Activated B cell treated with CpG ODN at 0.5 μM for 24 hours (primary cell): ENCODE data around the gene LRRTM2. TPM values are rescaled to one million over a fixed set of nuclear protein-coding genes. Genes with fewer than 3 reads are reported as not detected.
"Not testable (repeated sequence)": the region's sequence is repeated elsewhere in the genome, so short reads cannot be mapped to it uniquely, and the experiment has no call there.

Experiments used
- ATAC-seq: fragments of 200-7000 bp; cut with Tn5 transposase; one replicate; pipeline ENCODE4 v1.10.0; 2021; ENCODE audit warnings: low read depth, mild to moderate bottlenecking, moderate library complexity
- CTCF ChIA-PET: fragments of 350-600 bp; sonication (Branson Sonifier 250); formaldehyde crosslinking; loops from one replicate; lab custom pipeline; 2021; ENCODE audit warnings: antibody characterized with exemption; lab: Charles Lee
- POLR2A ChIA-PET: fragments of 350-600 bp; sonication (Branson Sonifier 250); formaldehyde crosslinking; loops from one replicate; lab custom pipeline; 2021; ENCODE audit warnings: antibody characterized with exemption; lab: Charles Lee
- DNase-seq: peaks from one replicate; pipeline ENCODE4 v3.0.0; 2022
- H3K27ac Mint-ChIP-seq: one replicate; pipeline ENCODE4 v1.8.0; 2020; ENCODE audit warnings: mixed read lengths
- H3K27me3 Mint-ChIP-seq: one replicate; pipeline ENCODE4 v1.8.0; 2021; ENCODE audit warnings: mixed read lengths
- H3K36me3 Mint-ChIP-seq: one replicate; pipeline ENCODE4 v1.8.0; 2021; ENCODE audit warnings: low read depth, mixed read lengths
- H3K4me1 Mint-ChIP-seq: one replicate; pipeline ENCODE4 v1.8.0; 2021; ENCODE audit warnings: mixed read lengths
- H3K4me3 Mint-ChIP-seq: one replicate; pipeline ENCODE4 v1.8.0; 2020; ENCODE audit warnings: mild to moderate bottlenecking, mixed read lengths
- H3K9me3 Mint-ChIP-seq: one replicate; pipeline ENCODE4 v1.8.0; 2020; ENCODE audit warnings: mixed read lengths
- intact Hi-C: fragments of 100-400 bp; cut with micrococcal nuclease; formaldehyde crosslinking; loops from one replicate; pipeline ENCODE4 v1.15.1; 2024
- total RNA-seq: library from RNA; stranded (reverse); gene quantifications from 2 replicates; pipeline ENCODE4 v1.2.3, GENCODE V29; 2022
- TF ChIP-seq, protein P1 (sequence below): fragments of 200-600 bp; IDR thresholded peaks from one replicate; pipeline ENCODE4 v1.8.0; 2022; ENCODE audit warnings: antibody characterized with exemption, mild to moderate bottlenecking

The LRRTM2 gene, protein sequence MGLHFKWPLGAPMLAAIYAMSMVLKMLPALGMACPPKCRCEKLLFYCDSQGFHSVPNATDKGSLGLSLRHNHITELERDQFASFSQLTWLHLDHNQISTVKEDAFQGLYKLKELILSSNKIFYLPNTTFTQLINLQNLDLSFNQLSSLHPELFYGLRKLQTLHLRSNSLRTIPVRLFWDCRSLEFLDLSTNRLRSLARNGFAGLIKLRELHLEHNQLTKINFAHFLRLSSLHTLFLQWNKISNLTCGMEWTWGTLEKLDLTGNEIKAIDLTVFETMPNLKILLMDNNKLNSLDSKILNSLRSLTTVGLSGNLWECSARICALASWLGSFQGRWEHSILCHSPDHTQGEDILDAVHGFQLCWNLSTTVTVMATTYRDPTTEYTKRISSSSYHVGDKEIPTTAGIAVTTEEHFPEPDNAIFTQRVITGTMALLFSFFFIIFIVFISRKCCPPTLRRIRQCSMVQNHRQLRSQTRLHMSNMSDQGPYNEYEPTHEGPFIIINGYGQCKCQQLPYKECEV
- 0.07 and 0.29 TPM in 2 replicates for total RNA-seq

DNA sequence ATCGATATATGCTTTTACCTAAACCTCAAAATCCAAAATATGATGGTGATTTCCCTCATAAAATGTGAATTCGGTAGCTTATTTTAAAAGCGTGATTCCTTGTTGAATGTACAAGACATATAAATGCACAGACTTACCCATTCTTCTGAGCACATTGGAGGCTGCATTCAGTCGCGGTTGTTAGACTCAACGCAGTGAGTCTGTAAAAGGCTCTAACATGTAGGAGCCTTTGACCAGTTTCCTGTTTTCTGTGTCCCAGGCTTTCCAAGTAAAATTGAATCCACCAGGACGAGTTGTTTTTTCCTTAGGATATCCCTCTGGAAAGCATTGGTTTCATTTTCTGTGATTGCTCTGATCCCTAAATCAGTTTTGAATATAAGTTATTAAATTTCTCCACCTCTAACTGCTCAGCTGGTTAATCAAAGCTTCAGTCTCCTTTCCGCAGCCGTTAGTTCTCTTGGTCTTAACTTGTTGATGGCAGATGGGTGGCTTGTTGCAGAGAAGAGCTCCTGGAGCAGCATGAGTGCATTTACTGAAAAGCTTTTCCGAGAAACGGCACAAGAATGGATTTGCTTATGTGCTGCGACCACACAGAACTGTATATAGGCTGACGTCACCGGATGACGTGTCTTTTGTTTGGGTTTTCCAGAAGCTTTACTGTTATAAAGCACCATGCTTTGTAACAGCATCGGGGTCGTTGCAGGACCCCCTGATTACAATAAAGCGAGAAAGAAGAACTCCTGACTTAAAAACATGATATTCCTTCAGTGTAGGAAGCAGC, at the start of gene LRRTM2:
LRRTM2 (minus strand) TSS at position 565 of the 781 bp plus-strand sequence; CDS start at position 141, 424 bp downstream.
- H3K4me1 Mint-ChIP-seq = no peaks in the 10 kb centered on the region
- H3K27ac Mint-ChIP-seq = no peak within 1 kb of the TSS
- no peaks in the 10 kb centered on the region for H3K27me3 Mint-ChIP-seq
- H3K36me3 Mint-ChIP-seq = peaks cover 13% of the 10 kb centered on the region
- no peak for DNase-seq
- CTCF ChIA-PET = no interaction called here
- peaks cover 4% of the 10 kb centered on the region for H3K9me3 Mint-ChIP-seq
- intact Hi-C loops = no loop called here
- TF ChIP-seq, protein P1, sequence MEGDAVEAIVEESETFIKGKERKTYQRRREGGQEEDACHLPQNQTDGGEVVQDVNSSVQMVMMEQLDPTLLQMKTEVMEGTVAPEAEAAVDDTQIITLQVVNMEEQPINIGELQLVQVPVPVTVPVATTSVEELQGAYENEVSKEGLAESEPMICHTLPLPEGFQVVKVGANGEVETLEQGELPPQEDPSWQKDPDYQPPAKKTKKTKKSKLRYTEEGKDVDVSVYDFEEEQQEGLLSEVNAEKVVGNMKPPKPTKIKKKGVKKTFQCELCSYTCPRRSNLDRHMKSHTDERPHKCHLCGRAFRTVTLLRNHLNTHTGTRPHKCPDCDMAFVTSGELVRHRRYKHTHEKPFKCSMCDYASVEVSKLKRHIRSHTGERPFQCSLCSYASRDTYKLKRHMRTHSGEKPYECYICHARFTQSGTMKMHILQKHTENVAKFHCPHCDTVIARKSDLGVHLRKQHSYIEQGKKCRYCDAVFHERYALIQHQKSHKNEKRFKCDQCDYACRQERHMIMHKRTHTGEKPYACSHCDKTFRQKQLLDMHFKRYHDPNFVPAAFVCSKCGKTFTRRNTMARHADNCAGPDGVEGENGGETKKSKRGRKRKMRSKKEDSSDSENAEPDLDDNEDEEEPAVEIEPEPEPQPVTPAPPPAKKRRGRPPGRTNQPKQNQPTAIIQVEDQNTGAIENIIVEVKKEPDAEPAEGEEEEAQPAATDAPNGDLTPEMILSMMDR = no peak
- H3K4me3 Mint-ChIP-seq = no peak within 1 kb of the TSS
- POLR2A ChIA-PET = interaction anchor here (0.6 kb wide), 1 partner anchor 42 kb away, joined by 3 read pairs; no protein-coding TSS in a partner anchor
- ATAC-seq = no peak

DNA sequence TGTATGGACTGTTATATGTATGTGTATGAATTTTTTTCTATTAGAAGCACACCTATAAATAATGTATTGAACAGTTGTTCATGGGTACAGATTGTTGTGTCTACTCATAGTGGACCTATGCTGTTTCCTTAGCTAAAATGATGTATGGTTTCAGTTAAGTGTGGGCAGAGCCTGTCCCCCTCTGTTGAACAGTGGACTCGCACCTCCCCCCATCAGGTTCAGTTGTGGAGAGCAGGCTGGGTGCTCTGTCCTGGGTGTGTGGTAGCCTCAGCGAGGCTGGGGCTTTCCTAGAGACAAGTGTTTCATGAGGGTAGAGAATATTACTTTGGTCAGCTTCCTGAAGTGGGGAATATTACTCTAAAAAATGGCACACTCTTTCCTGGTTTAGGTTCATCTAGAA, 47.4 kb upstream of the LRRTM2 start:
- DNase-seq = no peak
- Mint-ChIP-seq H3K9me3 (no peaks in the 10 kb centered on the region), H3K36me3 (peaks cover 66% of the 10 kb centered on the region), H3K4me1 (no peaks in the 10 kb centered on the region), H3K4me3 (no peak overlapping the region), H3K27me3 (no peaks in the 10 kb centered on the region), H3K27ac (no peak overlapping the region)
- POLR2A ChIA-PET = no interaction called here
- TF ChIP-seq, protein P1 = no peak
- intact Hi-C loops = no loop called here
- ATAC-seq = no peak
- CTCF ChIA-PET = no interaction called here

DNA sequence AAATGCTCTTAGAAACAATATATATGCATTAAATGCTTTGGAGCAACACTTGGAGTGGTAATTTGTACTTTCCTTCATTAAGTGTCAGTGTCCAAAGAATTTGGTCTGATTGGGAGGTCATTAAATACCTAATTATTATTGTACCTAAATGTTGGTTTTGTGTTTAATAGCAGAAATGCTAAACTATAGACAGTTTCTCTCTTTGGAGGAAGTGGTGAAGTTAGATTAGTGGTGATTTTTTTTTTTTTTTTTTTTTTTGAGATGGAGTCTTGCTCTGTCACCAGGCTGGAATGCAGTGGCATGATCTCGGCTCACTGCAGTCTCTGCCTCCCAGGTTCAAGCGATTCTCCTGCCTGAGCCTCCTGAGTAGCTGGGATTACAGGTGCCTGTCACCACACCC, 46.2 kb upstream of the LRRTM2 start:
- H3K4me3 Mint-ChIP-seq, CTCF ChIA-PET, DNase-seq, ATAC-seq, H3K27ac Mint-ChIP-seq, intact Hi-C loops, POLR2A ChIA-PET, H3K9me3 Mint-ChIP-seq, H3K27me3 Mint-ChIP-seq, H3K4me1 Mint-ChIP-seq: not testable (repeated sequence)
- peaks cover 56% of the 10 kb centered on the region for H3K36me3 Mint-ChIP-seq

DNA sequence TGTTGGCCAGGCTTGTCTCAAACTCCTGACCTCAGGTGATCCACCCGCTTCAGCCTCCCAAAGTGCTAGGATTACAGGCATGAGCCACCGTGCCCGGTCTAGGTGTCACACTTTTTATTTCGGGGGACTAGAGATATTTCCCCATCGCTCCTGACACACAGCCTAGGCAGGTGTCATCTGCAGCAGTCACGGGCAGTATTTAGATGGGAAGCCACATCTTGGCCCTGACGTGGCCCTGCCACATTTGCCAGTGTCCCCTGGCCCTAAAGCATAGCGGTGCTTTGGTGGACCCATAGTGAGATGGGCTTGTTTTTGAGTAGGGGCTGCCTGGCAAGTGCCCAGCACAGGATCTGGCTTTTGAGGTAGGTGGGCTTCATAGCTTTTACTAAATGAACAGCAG, 45.0 kb upstream of the LRRTM2 start:
- Mint-ChIP-seq H3K9me3 (no peaks in the 10 kb centered on the region), H3K27me3 (no peaks in the 10 kb centered on the region), H3K4me3 (no peak overlapping the region), H3K36me3 (peaks cover 46% of the 10 kb centered on the region), H3K4me1 (no peaks in the 10 kb centered on the region), H3K27ac (no peak overlapping the region)
- TF ChIP-seq, protein P1 = no peak
- ATAC-seq (no peak), DNase-seq (no peak)
- intact Hi-C loops = no loop called here
- ChIA-PET POLR2A (no interaction called here), CTCF (no interaction called here)

DNA sequence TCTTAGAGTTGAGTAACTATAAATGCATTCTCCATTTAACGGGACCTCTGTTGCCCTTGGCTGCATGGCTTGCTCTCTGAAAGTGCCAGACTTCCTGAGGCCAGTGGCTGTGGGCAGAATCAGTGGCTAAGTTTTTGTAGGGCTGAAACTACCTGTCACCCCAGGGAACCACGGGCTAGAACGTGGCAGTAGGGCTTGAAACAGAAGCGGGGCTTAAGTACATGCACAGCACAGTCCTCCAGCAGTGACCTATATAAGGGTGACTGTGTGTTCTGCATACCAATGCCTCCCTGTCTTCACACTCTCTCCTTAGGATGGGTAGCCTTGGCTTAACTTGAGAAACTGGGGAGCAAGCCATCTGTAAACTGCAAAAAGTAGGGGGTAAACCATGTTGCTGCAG, 43.6 kb upstream of the LRRTM2 start:
- Mint-ChIP-seq H3K36me3 (peaks cover 33% of the 10 kb centered on the region), H3K27me3 (no peaks in the 10 kb centered on the region), H3K9me3 (no peaks in the 10 kb centered on the region), H3K4me1 (no peaks in the 10 kb centered on the region), H3K4me3 (no peak overlapping the region), H3K27ac (no peak overlapping the region)
- TF ChIP-seq, protein P1 = no peak
- ChIA-PET POLR2A (no interaction called here), CTCF (no interaction called here)
- no peak for DNase-seq
- no peak for ATAC-seq
- intact Hi-C loops = no loop called here
